Suppressor macrophage treated with lipopolysaccharide for 1 hour (primary cell): ENCODE results near the gene KCNE5.
"Not testable (repeated sequence)": the region's sequence is repeated elsewhere in the genome, so short reads cannot be mapped to it uniquely, and the experiment has no call there.

ENCODE experiments used
- DNase-seq, 3 donors: peaks; one replicate each; pipeline ENCODE4 v3.0.0-alpha.2; 2020 to 2022

Gene KCNE5, protein sequence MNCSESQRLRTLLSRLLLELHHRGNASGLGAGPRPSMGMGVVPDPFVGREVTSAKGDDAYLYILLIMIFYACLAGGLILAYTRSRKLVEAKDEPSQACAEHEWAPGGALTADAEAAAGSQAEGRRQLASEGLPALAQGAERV

DNA sequence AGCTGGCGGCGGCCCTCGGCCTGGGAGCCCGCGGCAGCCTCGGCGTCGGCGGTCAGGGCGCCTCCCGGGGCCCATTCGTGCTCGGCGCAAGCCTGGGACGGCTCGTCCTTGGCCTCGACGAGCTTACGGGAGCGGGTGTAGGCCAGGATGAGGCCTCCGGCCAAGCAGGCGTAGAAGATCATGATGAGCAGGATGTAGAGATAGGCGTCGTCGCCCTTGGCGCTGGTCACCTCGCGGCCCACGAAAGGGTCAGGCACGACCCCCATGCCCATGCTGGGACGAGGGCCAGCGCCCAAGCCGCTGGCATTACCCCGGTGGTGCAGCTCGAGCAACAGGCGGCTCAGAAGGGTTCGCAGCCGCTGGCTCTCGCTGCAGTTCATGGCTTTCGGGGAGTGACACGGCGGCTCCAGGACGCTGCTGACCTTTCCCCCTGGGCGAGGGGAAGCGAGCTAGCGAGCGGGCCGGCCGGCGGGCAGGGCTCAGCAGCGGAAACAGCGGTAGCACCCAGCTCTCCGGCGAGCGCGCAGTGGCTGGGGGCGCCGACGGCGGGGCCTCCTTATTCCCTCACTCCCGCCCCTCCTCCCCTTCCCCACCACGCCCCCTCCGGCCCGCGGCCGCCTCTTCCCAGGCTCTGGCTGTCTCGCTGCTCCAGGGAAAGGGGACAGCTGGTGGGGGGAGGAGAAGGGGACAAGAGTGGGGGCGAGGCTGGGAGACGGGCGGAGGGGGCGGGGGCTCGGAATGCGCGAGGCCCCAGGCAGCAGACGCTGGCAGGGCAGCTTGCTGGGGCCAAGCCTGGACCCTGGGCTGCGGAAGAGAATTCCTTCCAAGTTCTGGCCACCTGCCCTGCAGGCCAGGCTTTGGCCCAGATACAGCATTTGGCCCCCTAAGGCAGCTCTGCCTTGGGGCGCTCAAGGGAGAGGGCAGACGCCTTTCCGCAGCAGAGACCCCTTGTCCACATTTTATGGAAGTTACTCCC lies at the start of gene KCNE5:
TSS of gene KCNE5 (minus strand) at position 532 of the 976 bp plus-strand sequence. CDS start at position 380, 152 bp downstream.
- peak in 1 of 3 donors; percentile 39 for DNase-seq

DNA sequence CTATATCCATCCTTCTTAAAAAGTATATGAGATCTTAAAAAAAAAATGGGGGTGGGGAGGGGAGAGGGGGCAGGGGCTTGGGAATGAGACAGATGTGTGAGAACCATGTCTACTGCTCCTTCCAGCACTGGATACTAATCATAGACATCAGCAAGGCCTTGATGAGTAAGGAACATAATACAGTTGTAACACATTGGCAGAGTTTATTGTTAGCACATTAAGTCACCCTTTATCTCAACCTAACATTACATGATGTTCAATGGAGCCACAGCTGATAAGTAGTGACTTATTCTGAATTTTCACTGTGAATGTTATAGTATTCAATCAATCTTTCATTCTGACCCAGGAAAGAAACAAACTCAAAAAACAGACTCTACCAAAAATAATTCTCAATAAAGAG lies 47.3 kb upstream of the KCNE5 start:
- DNase-seq = no peak

DNA sequence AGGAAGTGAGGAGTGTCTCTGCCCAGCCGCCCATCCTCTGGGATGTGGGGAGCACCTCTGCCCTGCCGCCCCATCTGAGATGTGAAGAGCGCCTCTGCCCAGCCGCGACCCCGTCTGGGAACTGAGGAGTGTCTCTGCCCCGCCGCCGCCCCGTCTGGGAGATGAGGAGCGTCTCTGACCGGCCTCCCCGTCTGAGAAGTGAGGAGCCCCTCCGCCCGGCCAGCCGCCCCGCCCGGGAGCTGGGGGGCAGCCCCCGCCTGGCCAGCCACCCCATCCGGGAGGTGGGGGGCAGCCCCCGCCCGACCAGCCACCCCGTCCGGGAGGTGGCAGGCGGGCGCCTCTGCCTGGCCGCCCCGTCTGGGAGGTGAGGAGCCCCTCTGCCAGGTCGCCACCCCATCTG lies 46.2 kb upstream of the KCNE5 start:
- not testable (repeated sequence) for DNase-seq

DNA sequence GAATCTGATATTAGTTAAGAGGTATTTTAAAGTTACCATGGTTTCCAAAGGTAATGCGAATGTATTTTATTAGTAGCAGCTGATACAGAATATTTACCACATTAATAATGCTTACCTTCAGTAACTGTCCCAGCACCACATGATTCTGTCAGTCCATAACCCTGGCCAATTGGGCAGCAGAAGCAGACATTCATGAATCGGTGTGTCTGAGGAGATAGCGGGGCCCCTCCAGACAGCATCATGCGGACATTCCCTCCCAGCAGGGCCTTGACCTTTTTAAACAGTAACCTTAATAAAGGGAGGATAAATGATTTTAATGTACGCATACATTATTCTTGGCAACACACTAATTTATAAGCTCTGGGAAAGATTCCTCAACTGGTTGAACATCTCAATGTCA lies 43.0 kb upstream of the KCNE5 start:
- no peak for DNase-seq

DNA sequence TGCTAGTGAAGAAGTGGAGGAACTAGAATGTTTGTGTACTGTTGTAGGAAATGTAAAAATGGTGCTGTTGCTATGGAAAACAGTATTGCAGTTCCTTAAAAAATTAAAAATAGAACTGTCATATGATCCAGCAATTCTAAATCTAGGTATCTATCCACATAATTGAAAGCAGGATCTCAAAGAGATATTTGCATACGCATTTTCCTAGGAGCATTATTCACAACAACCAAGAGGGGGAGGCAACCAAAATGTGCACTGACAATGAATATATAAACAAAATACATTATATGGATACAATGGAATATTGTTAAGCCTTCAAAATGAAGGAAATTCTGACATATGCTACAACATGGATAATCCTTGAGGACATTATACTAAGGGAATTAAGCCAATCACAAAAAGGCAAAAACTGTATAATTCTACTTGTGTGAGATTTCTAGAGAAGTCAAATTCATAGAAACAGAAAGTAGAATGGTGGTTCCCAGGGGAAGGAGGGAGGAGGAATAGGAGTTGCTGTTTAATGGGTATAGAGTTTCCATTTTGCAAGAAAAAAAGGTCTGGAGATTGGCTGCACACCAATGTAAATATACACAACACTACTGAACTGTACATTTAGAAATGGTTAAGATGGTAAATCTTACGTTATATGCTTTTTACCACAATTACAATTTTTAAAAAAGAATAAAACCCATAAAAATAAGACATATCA lies 35.6 kb upstream of the KCNE5 start:
- peak in 2 of 3 donors; percentile 8 to 21 for DNase-seq

DNA sequence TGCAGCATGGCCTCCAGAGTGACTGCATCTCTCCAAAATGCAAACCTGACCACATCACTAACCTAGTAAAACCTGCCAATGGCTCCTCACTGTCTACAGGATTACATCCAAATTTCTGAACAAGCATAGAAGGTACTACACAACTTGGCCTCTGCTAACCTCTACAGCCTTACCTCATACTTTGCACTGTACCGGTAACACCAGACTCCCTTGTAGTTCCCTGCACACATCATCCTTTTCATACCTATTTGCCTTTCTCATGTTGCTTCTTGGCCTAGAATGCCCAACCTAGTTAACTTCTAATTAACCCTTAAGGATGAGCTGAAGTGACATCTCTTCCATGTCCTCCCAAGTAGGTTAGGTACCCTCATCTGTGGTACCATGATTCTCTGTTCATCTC lies 33.4 kb upstream of the KCNE5 start:
- no peak for DNase-seq

DNA sequence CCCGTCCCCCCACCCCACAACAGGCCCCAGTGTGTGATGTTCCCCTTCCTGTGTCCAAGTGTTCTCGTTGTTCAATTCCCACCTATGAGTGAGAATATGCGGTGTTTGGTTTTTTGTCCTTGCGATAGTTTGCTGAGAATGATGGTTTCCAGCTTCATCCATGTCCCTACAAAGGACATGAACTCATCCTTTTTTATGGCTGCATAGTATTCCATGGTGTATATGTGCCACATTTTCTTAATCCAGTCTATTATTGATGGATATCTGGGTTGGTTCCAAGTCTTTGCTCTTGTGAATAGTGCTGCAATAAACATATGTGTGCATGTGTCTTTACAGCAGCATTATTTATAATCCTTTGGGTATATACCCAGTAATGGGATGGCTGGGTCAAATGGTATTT lies 32.4 kb upstream of the KCNE5 start:
- not testable (repeated sequence) for DNase-seq

DNA sequence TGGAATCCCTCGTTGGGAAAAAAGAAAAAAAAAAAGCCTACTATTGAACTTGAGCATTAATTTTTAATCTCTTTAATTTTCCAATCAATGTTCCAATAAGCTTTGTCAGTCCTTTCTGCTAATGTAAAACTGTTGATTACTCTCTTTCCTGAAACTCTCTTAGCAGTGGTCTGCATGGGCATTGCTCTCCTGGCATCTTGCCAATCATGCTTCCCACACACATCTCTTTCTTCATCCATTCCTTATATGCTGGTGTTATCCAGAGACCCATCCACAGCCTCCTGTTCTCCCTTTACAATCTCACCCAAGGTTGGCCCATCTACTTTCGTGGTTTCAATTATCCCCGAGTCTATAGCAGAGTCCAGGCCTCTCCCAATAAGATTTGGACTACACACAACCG lies 31.8 kb upstream of the KCNE5 start:
- no peak for DNase-seq

DNA sequence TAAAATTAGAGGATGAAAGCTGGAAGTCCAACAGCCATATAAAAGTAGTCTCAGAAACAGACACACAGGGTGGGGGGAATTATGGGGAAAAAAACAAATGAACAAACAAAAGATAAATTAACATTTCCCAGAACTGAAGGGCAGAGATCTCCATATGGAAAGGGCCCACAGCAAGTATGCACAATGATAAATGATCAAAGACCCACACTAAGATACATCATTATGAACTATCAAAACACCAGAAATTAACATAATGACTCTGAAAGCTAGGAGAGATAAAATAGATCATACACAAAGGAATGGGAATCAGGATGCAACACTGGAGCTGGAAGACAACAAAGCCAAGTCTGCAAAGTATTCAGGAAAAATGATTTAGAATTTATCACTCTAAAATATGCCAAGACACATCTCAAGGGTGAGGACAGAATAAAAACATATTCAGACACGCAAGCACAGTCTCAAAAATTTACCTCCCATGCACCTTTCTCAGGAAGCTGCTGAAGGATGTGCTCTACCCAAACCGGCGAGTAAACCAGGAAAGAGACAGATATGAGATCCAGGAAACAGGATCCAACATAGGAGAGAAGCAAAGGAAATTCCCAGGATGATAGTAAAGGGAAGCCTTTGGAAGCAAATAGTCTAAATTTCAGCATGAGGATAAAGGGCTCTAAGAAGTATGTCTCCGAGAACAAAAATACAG lies 30.7 kb upstream of the KCNE5 start:
- no peak for DNase-seq

DNA sequence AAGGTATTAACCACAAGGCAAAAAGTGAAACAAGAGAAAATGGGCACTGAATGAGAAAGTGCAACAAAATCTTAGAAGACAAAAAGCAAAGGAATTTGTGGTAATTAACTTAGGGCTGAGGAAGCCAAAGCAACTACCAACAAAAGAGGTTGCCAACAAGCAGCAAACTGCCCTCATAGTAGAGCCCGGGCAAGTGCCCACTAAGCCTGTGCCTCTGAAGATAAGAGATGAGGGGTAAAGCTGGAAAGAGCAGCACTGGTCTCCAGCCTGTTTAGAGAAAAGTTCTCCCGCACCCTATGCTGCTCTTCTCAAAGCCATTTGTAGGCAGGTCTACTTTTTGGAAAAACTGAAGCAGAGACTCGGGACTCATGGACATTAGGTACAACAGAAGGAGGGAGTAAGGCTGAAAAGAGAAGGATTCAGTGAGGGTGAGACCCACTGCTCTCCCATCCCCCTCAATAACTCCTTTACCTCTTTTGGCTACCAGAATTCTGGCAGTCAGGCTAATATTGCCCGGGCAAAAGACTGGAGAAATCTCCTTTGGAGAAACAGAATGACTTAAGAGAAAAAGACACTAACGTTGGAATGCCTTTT lies 29.6 kb upstream of the KCNE5 start:
- DNase-seq = no peak

DNA sequence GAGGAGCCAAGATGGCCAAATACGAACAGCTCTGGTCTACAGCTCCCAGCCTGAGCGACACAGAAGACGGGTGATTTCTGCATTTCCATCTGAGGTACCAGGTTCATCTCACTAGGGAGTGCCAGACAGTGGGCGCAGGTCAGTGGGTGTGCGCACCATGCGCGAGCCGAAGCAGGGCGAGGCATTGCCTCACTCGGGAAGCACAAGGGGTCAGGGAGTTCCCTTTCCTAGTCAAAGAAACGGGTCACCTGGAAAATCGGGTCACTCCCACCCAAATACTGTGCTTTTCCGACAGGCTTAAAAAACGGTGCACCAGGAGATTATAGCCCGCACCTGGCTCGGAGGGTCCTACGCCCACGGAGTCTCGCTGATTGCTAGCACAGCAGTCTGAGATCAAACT lies 19.7 kb upstream of the KCNE5 start:
- DNase-seq = not testable (repeated sequence)

DNA sequence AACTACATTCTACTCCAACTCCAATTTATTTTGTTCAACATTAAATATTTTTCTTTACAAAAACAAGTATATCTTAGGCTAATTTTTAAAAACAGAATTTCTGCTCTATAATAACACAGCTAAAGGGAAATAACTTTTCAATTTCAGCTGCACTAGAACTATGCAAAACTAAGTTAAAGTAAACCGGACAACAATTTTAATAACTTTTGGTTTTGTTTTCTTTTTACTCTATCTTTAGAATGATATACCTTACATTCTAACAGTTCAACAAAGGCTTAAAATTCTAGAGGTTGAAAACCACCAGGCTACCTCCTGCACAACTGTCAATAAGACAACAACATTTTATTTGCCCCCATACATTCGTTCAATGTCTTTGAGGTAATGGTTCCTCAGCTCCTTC lies 18.7 kb upstream of the KCNE5 start:
- DNase-seq = no peak

DNA sequence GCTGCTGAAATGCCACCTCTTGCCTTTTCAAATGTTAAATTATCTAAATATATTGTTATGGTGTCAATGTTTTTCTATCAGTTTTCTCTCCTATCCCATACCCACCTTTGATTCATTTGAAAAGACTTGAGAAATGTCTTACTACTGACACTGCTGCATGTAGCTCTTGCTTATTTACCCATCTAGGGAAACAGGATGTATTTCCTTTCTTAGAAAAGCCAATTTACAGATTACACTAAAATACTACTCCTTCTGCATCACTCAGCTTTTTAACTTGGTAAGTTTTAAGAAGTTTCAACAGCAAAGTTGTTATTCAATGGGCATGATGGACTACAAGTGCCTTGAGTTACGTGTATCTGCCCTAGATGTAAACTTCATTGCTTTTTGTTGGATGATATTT lies 13.2 kb upstream of the KCNE5 start:
- DNase-seq = no peak

DNA sequence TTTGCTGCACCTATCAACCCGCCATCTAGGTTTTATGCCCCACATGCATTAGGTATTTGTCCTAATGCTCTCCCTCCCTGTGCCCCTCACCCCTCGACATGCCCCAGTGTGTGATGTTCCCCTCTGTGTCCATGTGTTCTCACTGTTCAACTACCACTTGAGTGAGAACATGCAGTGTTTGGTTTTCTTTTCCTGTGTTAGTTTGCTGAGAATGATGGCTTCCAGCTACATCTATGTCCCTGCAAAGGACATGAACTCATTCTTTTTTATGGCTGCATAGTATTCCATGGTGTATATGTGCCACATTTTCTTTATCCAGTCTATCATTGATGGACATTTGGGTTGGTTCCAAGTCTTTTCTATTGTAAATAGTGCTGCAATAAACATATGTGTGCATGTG lies 12.5 kb upstream of the KCNE5 start:
- not testable (repeated sequence) for DNase-seq

DNA sequence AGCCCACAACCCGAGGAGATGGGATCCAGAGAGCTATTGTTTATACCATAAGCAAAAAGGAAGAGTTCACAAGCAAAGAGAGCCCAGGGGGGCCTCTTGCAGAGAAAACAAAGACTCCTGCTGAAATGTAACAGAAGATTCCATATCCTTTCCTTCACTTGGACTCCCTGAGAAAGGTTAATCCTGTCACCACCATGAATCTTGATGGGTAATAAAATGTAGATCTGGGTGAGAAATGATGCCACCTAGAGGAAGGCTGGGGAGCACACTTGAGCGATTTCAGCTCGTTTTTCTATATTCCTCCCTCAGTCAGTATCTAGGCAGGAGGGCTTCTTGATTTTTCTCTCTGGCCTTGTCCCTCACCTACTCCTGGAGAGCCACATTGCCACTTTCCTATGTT lies 10.2 kb upstream of the KCNE5 start:
- peak; percentile 34 for DNase-seq

DNA sequence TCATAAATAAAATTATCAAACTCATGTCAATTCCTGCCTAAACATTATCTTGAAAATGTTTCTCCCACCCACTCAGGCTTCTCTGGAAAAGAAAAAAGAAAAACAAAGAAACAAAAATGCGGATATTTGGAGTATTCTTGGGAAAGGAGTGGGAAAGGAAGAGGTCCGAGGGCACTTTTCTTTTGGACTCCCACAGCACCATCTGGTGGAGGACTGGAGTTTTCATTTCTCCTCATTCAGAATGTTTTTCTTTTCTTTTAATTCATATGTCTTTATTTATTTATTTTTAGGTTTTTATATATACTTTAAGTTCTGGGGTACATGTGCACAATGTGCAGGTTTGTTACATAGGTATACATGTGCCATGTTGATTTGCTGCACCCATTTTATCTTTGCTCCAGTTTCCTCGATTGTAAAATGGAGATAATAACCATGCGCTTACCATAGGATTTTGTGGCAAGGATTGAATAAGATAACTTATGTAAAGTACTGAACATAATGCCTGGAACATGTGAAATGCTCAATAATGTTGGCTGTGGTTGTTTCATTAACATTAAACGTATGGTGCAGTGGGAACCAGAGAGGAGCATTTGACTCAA lies 8.0 kb upstream of the KCNE5 start:
- peak in 2 of 3 donors; percentile 28 to 41 for DNase-seq

DNA sequence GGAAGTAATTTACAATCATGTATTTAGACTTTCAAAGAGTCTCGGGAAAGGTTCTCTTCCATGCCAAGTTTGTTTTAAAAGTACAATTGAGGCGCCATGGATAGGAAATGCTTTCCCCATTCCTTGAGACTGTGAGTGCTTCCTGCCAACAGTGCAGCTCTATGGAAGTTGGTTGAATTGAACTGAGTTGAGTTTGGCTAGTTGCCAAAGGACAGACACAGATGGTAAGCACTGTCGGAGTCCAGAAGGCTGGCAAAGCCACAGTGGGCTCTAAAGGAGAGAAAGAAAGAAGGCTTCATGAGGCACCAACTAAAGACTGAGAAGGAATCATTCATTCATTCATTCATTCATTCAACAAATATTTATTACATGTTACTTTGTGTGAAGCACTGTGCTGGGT lies 4.3 kb upstream of the KCNE5 start:
- no peak for DNase-seq

DNA sequence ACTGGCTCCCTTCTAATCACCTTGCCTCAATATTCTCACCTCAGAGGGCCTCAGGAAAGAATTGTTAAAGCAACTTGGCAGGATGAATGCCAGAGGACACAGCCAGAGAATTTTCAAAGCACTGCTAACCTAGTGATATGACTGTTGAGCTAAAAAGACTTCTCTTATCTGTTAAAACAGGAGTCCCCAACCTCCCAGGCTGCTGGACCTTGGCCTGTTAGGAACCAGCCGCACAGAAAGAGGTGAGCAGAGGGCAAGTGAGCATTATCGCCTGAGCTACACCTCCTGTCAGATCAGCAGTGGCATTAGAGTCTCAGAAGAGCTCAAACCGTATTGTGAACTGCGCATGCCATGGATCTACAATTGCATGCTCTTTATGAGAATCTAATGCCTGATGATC lies 1.7 kb upstream of the KCNE5 start:
- no peak for DNase-seq

DNA sequence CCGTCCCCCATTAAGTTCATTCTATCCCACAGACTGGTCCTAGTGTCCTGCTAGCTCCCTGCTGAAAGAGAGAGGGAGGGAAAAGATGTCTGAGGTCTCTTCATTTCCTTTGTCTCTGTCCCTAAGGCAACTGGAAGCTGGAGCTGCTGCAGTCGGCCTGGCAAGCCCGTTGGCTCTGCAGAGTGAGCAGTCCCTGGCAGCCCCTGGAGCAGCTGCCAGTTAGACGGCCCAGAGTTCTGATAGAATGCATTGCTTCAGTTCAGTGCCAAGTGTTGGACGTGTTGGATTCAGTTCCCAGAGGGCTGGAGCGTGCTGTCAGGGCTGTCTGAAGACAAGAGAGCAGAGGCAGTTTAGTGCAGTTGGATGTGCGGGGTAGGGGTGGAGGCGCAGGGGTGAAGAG lies 975 bp downstream of the KCNE5 start:
- no peak for DNase-seq

DNA sequence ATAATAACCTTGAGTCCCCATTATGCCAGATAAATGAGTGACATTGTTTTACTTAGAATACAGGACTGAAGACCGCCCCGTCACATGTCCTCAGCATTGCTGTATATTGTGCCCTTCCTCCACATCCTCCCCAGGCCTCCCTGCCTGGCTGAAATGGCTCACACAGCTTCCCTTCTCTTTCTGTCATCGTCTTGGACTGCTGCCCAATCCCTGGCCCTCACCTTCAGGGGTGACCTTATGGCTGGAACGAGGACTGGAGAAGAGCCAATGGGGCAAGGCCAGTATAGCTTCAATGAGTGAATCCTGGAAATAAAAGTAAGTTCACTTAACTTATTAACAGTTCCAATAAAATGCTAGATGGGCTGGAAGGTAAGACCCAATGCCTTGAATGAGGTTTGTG lies 2.7 kb downstream of the KCNE5 start:
- DNase-seq = no peak

DNA sequence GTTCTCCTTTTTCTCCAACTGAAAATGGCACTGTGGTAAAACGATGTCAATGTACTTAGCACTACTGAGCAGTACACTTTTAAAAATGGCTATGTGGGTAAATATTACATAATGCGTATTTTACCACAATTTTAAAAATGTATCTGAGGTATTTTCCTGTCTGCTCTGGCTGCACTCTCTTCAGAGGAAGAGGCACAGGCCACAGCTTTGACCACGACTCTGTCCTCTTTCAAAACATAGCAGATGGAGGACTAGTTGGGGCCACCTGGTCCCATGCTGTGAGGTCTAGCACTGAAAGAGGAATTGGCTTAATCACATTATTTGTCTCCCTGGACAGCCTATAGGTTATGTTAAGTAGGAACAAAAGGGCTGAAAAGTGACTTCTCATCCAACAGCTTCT lies 5.2 kb downstream of the KCNE5 start:
- no peak for DNase-seq

DNA sequence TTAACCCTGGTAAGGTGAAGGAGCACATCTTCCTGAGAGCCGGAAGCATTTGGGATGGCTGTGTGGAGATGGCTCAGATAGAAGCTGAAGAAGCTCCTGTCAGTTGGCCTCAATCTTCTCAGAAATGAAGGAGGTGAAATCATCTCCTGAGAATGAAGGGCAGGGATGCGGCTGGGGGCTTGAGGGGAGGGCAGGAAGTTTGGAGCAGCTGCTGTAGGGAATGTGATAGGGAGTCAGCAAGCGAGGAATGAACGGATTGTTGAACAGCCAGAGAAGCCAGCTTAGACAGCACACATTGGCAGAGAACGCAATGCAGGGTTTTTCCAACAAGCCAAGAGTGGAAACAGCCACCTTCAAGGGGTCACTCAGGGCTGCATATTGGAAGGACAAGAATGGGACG lies 10.0 kb downstream of the KCNE5 start:
- no peak for DNase-seq
